H9 (cell line): ENCODE measurements around the gene SRC. TPM values are rescaled to one million over a fixed set of nuclear protein-coding genes. Genes with fewer than 3 reads are reported as not detected.

Experiments used
- DNase-seq: peaks from one replicate; pipeline ENCODE4 v3.0.0-alpha.2; 2017
- H2AFZ ChIP-seq: one replicate; pipeline ENCODE4 v1.6.1; 2013; ENCODE audit warnings: mild to moderate bottlenecking, low read length, control low read depth, moderate library complexity
- H2AK5ac ChIP-seq: 2 replicates; pipeline ENCODE4 v1.6.1; 2013; ENCODE audit warnings: low read length, control low read depth, mixed read lengths; ENCODE audit not compliant: insufficient read length
- H2BK120ac ChIP-seq: one replicate; pipeline ENCODE4 v1.6.1; 2013; ENCODE audit warnings: low read depth, mild to moderate bottlenecking, low read length, control low read depth, inconsistent platforms; ENCODE audit not compliant: poor library complexity, severe bottlenecking
- H2BK12ac ChIP-seq: 2 replicates; pipeline ENCODE4 v1.6.1; 2013; ENCODE audit warnings: low read length, control low read depth, mixed read lengths, low read depth; ENCODE audit not compliant: insufficient read length
- H2BK15ac ChIP-seq: 2 replicates; pipeline ENCODE4 v1.6.1; 2013; ENCODE audit warnings: low read depth, low read length, control low read depth
- H2BK20ac ChIP-seq: one replicate; pipeline ENCODE4 v1.6.1; 2013; ENCODE audit warnings: low read depth, mild to moderate bottlenecking, low read length, control low read depth, inconsistent platforms; ENCODE audit not compliant: poor library complexity, severe bottlenecking
- H2BK5ac ChIP-seq: 2 replicates; pipeline ENCODE4 v1.6.1; 2013; ENCODE audit warnings: low read length, control low read depth, mixed read lengths; ENCODE audit not compliant: insufficient read length
- H3K14ac ChIP-seq: 2 replicates; pipeline ENCODE4 v1.6.1; 2013; ENCODE audit warnings: low read length, control low read depth; ENCODE audit not compliant: insufficient read depth
- H3K18ac ChIP-seq: 2 replicates; pipeline ENCODE4 v1.6.1; 2013; ENCODE audit warnings: low read depth, mild to moderate bottlenecking, mixed read lengths, low read length, control low read depth; ENCODE audit not compliant: insufficient read length
- H3K23ac ChIP-seq: 2 replicates; pipeline ENCODE4 v1.6.1; 2013; ENCODE audit warnings: low read length, control low read depth, mixed read lengths, low read depth; ENCODE audit not compliant: insufficient read length
- H3K23me2 ChIP-seq: 2 replicates; pipeline ENCODE4 v1.6.1; 2013; ENCODE audit warnings: low read depth, mild to moderate bottlenecking, mixed read lengths, low read length, control low read depth; ENCODE audit not compliant: insufficient read length, poor library complexity, severe bottlenecking
- H3K27ac ChIP-seq: 2 replicates; pipeline ENCODE4 v1.5.1; 2013; ENCODE audit warnings: low read length, control low read depth, mixed read lengths, low read depth; ENCODE audit not compliant: insufficient read length
- H3K27me3 ChIP-seq: 2 replicates; pipeline ENCODE4 v1.6.1; 2013; ENCODE audit warnings: low read length, control low read depth, inconsistent platforms; ENCODE audit not compliant: insufficient read depth
- H3K4ac ChIP-seq: 2 replicates; pipeline ENCODE4 v1.6.1; 2013; ENCODE audit warnings: low read depth, mild to moderate bottlenecking, control low read depth, inconsistent platforms, low read length, moderate library complexity
- H3K4me1 ChIP-seq: 2 replicates; pipeline ENCODE4 v1.6.1; 2013; ENCODE audit warnings: low read length, control low read depth, inconsistent platforms; ENCODE audit not compliant: insufficient read depth
- H3K4me2 ChIP-seq: 2 replicates; pipeline ENCODE4 v1.6.1; 2013; ENCODE audit warnings: low read length, control low read depth, mixed read lengths; ENCODE audit not compliant: insufficient read length, insufficient read depth
- H3K56ac ChIP-seq: 2 replicates; pipeline ENCODE4 v1.6.1; 2013; ENCODE audit warnings: low read depth, mild to moderate bottlenecking, mixed read lengths, low read length, control low read depth; ENCODE audit not compliant: insufficient read length
- H3K79me1 ChIP-seq: 2 replicates; pipeline ENCODE4 v1.6.1; 2013; ENCODE audit warnings: low read depth, mild to moderate bottlenecking, moderate library complexity, low read length, control low read depth, inconsistent platforms; ENCODE audit not compliant: insufficient read depth, poor library complexity, severe bottlenecking
- H3K79me2 ChIP-seq: 2 replicates; pipeline ENCODE4 v1.6.1; 2013; ENCODE audit warnings: low read length, control low read depth, inconsistent platforms; ENCODE audit not compliant: insufficient read depth
- H3K9ac ChIP-seq: 2 replicates; pipeline ENCODE4 v1.6.1; 2013; ENCODE audit warnings: low read length, control low read depth, mixed read lengths; ENCODE audit not compliant: insufficient read length; ENCODE audit errors: extremely low read depth
- H3K9me3 ChIP-seq: one replicate; pipeline ENCODE4 v1.6.1; 2013; ENCODE audit warnings: low read depth, low read length, inconsistent platforms; ENCODE audit not compliant: control insufficient read depth
- H3T11ph ChIP-seq: one replicate; pipeline ENCODE4 v1.6.1; 2013; ENCODE audit warnings: mild to moderate bottlenecking, low read length, control low read depth, inconsistent platforms
- H4K20me1 ChIP-seq: one replicate; pipeline ENCODE4 v1.6.1; 2013; ENCODE audit not compliant: control insufficient read depth, insufficient read length, insufficient read depth
- H4K5ac ChIP-seq: 2 replicates; pipeline ENCODE4 v1.6.1; 2013; ENCODE audit warnings: low read depth, mild to moderate bottlenecking, mixed read lengths, low read length, control low read depth; ENCODE audit not compliant: insufficient read length
- H4K8ac ChIP-seq: replicated peaks from 2 replicates; pipeline ENCODE4 v1.6.1; 2013; ENCODE audit warnings: low read length, control low read depth, mixed read lengths, low read depth; ENCODE audit not compliant: insufficient read length
- H4K91ac ChIP-seq: 2 replicates; pipeline ENCODE4 v1.6.1; 2013; ENCODE audit warnings: low read depth, mild to moderate bottlenecking, moderate library complexity, mixed read lengths, low read length, control low read depth; ENCODE audit not compliant: insufficient read length
- H3K27ac Mint-ChIP-seq, 3 experiments: 2 replicates in 2 of 3; 3 replicates in 1 of 3; pipeline ENCODE4 v1.8.0; 2020 to 2021; ENCODE audit warnings: mixed read lengths in 3 of 3, mild to moderate bottlenecking in 1 of 3, moderate library complexity in 1 of 3
- H3K27me3 Mint-ChIP-seq: 2 replicates; pipeline ENCODE4 v1.8.0; 2021; ENCODE audit warnings: low read depth, mild to moderate bottlenecking, moderate library complexity, mixed read lengths
- H3K36me3 Mint-ChIP-seq, 3 experiments: 2 replicates in 2 of 3; 3 replicates in 1 of 3; pipeline ENCODE4 v1.8.0; 2020 to 2021; ENCODE audit warnings: low read depth in 3 of 3, mixed read lengths in 3 of 3; ENCODE audit not compliant: insufficient read depth in 1 of 3
- H3K4me1 Mint-ChIP-seq, 2 experiments: 2 replicates each; pipeline ENCODE4 v1.8.0; 2020; ENCODE audit warnings: mixed read lengths in 2 of 2
- H3K4me3 Mint-ChIP-seq, 2 experiments: 2 replicates in 1 of 2; 3 replicates in 1 of 2; pipeline ENCODE4 v1.8.0; 2020 to 2021; ENCODE audit warnings: mild to moderate bottlenecking in 2 of 2, mixed read lengths in 2 of 2, moderate library complexity in 1 of 2
- H3K9me3 Mint-ChIP-seq, 2 experiments: 2 replicates in 1 of 2; 3 replicates in 1 of 2; pipeline ENCODE4 v1.8.0; 2020; ENCODE audit warnings: mild to moderate bottlenecking in 2 of 2, mixed read lengths in 2 of 2, moderate library complexity in 1 of 2
- WGBS: extraction: QIAGEN DNeasy Blood & Tissue Kit; methylation state at CpG from one replicate; pipeline ENCODE4 v1.1.7; 2013; ENCODE audit warnings: missing lambda C conversion rate, low lambda C conversion rate, mixed read lengths; ENCODE audit not compliant: insufficient read length; ENCODE audit errors: extremely low coverage; 5-methylcytosine and 5-hydroxymethylcytosine counted together
- total RNA-seq: library from RNA; stranded (reverse); gene quantifications from 2 replicates; pipeline ENCODE4 v1.2.1, GENCODE V29; 2021
- TF ChIP-seq, protein P1 (sequence below): fragments of 200-600 bp; sonication (generic); conservative IDR thresholded peaks from 3 replicates; pipeline ENCODE4 v1.8.0; 2021; ENCODE audit warnings: antibody characterized with exemption, mild to moderate bottlenecking

SRC gene
- total RNA-seq, 1 experiment from 2014 or later = 44.5 TPM

DNA sequence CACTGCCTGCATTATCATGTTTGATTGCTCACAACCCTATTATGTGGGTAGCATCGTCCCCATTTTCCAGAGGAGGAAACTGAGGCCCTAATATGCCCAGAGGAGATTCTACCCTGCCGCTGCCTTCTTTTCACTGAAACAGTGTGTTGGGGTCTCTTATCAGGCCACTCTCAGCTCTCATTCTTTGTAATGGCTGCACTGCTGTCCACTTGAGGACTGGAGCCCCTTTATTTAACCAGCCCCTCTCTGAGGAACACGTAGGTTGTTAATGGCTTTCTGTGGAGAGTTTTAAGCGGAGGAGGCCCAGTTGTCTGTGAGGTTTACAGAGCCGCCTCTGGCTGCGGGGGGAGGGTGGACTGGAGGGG lies 32.5 kb downstream of the SRC start:
- Histone ChIP-seq H3K4me2 (no peak overlapping the region), H4K91ac (no peak overlapping the region), H4K20me1 (no peaks in the 10 kb centered on the region), H2BK12ac (no peak overlapping the region), H3K23ac (no peak overlapping the region), H3K14ac (no peak overlapping the region), H2BK20ac (no peak overlapping the region), H3K4ac (no peak overlapping the region), H2BK5ac (no peak overlapping the region), H3K27me3 (no peaks in the 10 kb centered on the region), H2AK5ac (no peak overlapping the region), H4K5ac (no peak overlapping the region), H3K9me3 (no peaks in the 10 kb centered on the region), H3K4me1 (no peaks in the 10 kb centered on the region), H3K79me1 (no peaks in the 10 kb centered on the region), H3K27ac (no peak overlapping the region), H2BK15ac (no peak overlapping the region), H3K79me2 (no peaks in the 10 kb centered on the region), H3K23me2 (no peaks in the 10 kb centered on the region), H3T11ph (no peak overlapping the region), H4K8ac (no peak overlapping the region), H2BK120ac (no peak overlapping the region), H3K9ac (no peak overlapping the region), H2AFZ (no peak overlapping the region), H3K18ac (no peak overlapping the region), H3K56ac (no peak overlapping the region)
- H3K36me3 Mint-ChIP-seq = peaks cover 0 to 30% (median 5%) of the 10 kb centered on the region in 3 experiments; a peak in 5 of 7 replicates
- peaks cover 11 to 13% of the 10 kb centered on the region in 2 experiments for H3K4me1 Mint-ChIP-seq
- peak overlapping the region in 2 of 3 experiments; percentile 39 to 82; a peak in 3 of 7 replicates for H3K27ac Mint-ChIP-seq
- no peak for DNase-seq
- whole genome bisulfite sequencing = no CpG with 5 or more reads among the region's 6 CpGs
- TF ChIP-seq, protein P1, sequence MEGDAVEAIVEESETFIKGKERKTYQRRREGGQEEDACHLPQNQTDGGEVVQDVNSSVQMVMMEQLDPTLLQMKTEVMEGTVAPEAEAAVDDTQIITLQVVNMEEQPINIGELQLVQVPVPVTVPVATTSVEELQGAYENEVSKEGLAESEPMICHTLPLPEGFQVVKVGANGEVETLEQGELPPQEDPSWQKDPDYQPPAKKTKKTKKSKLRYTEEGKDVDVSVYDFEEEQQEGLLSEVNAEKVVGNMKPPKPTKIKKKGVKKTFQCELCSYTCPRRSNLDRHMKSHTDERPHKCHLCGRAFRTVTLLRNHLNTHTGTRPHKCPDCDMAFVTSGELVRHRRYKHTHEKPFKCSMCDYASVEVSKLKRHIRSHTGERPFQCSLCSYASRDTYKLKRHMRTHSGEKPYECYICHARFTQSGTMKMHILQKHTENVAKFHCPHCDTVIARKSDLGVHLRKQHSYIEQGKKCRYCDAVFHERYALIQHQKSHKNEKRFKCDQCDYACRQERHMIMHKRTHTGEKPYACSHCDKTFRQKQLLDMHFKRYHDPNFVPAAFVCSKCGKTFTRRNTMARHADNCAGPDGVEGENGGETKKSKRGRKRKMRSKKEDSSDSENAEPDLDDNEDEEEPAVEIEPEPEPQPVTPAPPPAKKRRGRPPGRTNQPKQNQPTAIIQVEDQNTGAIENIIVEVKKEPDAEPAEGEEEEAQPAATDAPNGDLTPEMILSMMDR = no peak
- H3K27me3 Mint-ChIP-seq = no peaks in the 10 kb centered on the region; the same call in 1 of the 2 replicates
- no peak overlapping the region for H3K4me3 Mint-ChIP-seq
- H3K9me3 Mint-ChIP-seq = no peaks in the 10 kb centered on the region
